Dermis blood vessel endothelial cell (primary cell): ENCODE data around the gene NUDT17. TPM values are rescaled to one million over a fixed set of nuclear protein-coding genes. Genes with fewer than 3 reads are reported as not detected.
A peak's percentile ranks its signal among the peaks of the same experiment; 100 is the strongest.

ENCODE experiments used
- DNase-seq: peaks from one replicate; pipeline ENCODE4 v3.0.0; 2010
- total RNA-seq: library from RNA; depleted of rRNA; stranded (reverse); fragments of >200 nt; gene quantifications from 2 replicates; pipeline ENCODE4 v1.2.3, GENCODE V29; 2014

Gene NUDT17
- total RNA-seq, 1 donor from 2014 or later = 2.4 TPM

- peak; percentile 98 for DNase-seq
Observed at GRCh38 chr1:145891587-145892485, 46.4 kb downstream of the NUDT17 start.

GRCh38 chr1:145892486-145893087 is 47.2 kb downstream of the NUDT17 start:
- peak; percentile 71 for DNase-seq

GRCh38 chr1:145893306-145894055 is 48.1 kb downstream of the NUDT17 start:
- DNase-seq = no peak

- no peak for DNase-seq
Observed at GRCh38 chr1:145895471-145895870, 50.0 kb downstream of the NUDT17 start.

DNA sequence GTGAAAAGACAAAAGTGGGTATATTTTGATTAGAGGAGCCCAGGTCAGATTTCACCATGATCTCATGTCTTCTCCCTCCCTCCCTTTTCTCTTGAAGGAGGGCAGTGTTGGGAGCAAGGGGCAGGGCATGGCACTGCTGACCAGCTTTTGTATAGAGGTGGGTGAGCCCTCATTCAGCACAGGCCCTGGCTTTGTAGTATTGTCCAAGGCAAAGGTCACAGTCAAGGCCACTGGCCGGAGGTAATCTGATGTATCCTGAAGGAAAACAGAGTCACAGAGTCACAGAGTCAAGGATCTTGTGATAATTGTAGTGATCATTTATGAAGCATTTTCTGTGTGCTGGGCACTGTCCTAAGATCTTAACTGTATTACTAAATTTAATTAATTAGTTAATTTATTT is 52.5 kb downstream of the NUDT17 start:
- DNase-seq = no peak

Other genes starting within 250 kb of the NUDT17 start
- gene GPR89A, start 237.6 kb upstream of the NUDT17 start, total RNA-seq = 27.5 and 31.1 TPM in 2 replicates
- gene PDZK1, start 138.3 kb upstream of the NUDT17 start, total RNA-seq = 0.33 and 0.34 TPM in 2 replicates
- not detected in 2 replicates for gene CD160, start 126.1 kb upstream of the NUDT17 start, total RNA-seq
- gene RNF115, start 21.5 kb upstream of the NUDT17 start, total RNA-seq = 13.9 and 15.3 TPM in 2 replicates
- 27.5 and 29.3 TPM in 2 replicates for gene POLR3C, start 21.4 kb upstream of the NUDT17 start, total RNA-seq
- 6.1 and 10.7 TPM in 2 replicates for gene PIAS3, start 13.5 kb downstream of the NUDT17 start, total RNA-seq
- 0.09 and 0.17 TPM in 2 replicates for gene ANKRD35, start 40.2 kb downstream of the NUDT17 start, total RNA-seq
- 3.9 and 4.6 TPM in 2 replicates for gene ITGA10, start 64.4 kb downstream of the NUDT17 start, total RNA-seq
- 34.0 and 41.4 TPM in 2 replicates for gene PEX11B, start 73.1 kb downstream of the NUDT17 start, total RNA-seq
- gene RBM8A, start 81.9 kb downstream of the NUDT17 start, total RNA-seq = 187 and 192 TPM in 2 replicates
- 21.1 and 29.7 TPM in 2 replicates for gene LIX1L, start 112.4 kb downstream of the NUDT17 start, total RNA-seq
- gene ANKRD34A, start 118.9 kb downstream of the NUDT17 start, total RNA-seq = under 0.01 TPM in 2 replicates
- 17.1 and 17.2 TPM in 2 replicates for gene POLR3GL, start 119.1 kb downstream of the NUDT17 start, total RNA-seq
- gene TXNIP, start 150.9 kb downstream of the NUDT17 start, total RNA-seq = 108 and 151 TPM in 2 replicates
- not detected in 2 replicates for gene HJV, start 176.1 kb downstream of the NUDT17 start, total RNA-seq